ENCODE results near the gene DOCK1. TPM values are rescaled to one million over a fixed set of nuclear protein-coding genes. Genes with fewer than 3 reads are reported as not detected.

DOCK1 gene
- total RNA-seq, 1 experiment from 2014 or later: 60.4 TPM

- Histone ChIP-seq H3K27ac (no peak overlapping the region), H3K4me1 (replicated peaks) (no peaks in the 10 kb centered on the region), H3K27me3 (replicated peaks) (no peaks in the 10 kb centered on the region), H3K9me3 (replicated peaks) (no peaks in the 10 kb centered on the region), H3K36me3 (peaks cover 30% of the 10 kb centered on the region), H3K4me3 (no peak overlapping the region)
- DNase-seq (ENCODE audit: low read depth in 1 of 2, low spot score in 2 of 2): no peak
These were observed 536.4 kb downstream of the DOCK1 start for GRCh38 chr10:127441350-127442219.

- Histone ChIP-seq H3K9me3 (replicated peaks) (no peaks in the 10 kb centered on the region), H3K4me3 (no peak overlapping the region), H3K27me3 (replicated peaks) (no peaks in the 10 kb centered on the region), H3K4me1 (replicated peaks) (no peaks in the 10 kb centered on the region), H3K27ac (no peak overlapping the region), H3K36me3 (peaks cover 27% of the 10 kb centered on the region)
- no peak for DNase-seq (ENCODE audit: low read depth in 1 of 2, low spot score in 2 of 2)
These were observed 536.9 kb downstream of the DOCK1 start for GRCh38 chr10:127442220-127442525.

GRCh38 chr10:127444155-127444554, 538.9 kb downstream of the DOCK1 start:
- Histone ChIP-seq H3K36me3 (peaks cover 31% of the 10 kb centered on the region), H3K4me1 (replicated peaks) (no peaks in the 10 kb centered on the region), H3K27ac (no peak overlapping the region), H3K9me3 (replicated peaks) (no peaks in the 10 kb centered on the region), H3K27me3 (replicated peaks) (no peaks in the 10 kb centered on the region), H3K4me3 (no peak overlapping the region)
- DNase-seq (ENCODE audit: low read depth in 1 of 2, low spot score in 2 of 2): no peak

- Histone ChIP-seq H3K4me3 (no peak overlapping the region), H3K27ac (no peak overlapping the region), H3K36me3 (peaks cover 43% of the 10 kb centered on the region), H3K9me3 (replicated peaks) (no peaks in the 10 kb centered on the region), H3K27me3 (replicated peaks) (no peaks in the 10 kb centered on the region), H3K4me1 (replicated peaks) (no peaks in the 10 kb centered on the region)
- DNase-seq (ENCODE audit: low read depth in 1 of 2, low spot score in 2 of 2): no peak
These were observed 542.0 kb downstream of the DOCK1 start for GRCh38 chr10:127447197-127447596.

DNA sequence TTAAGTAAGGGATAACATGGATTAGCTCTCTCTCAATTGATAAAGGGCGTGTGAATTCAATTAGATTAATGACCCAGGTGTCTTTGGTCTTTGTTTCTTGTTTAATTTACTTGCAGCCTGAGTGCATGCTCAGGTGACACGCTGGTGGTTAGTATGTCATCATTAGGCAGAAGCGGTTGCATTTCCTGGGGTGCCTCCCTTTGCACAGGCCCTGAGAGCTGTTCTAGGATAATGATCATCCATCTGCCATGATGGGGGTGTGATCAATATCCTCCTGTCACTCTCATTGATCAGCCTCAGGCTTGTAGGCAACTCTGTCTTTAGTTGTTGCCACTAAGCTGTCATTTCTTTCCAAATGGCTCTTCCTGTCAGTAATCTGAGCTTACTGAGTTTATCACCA, 544.3 kb downstream of the DOCK1 start:
- peaks cover 36% of the 10 kb centered on the region for H3K36me3 ChIP-seq

DNA sequence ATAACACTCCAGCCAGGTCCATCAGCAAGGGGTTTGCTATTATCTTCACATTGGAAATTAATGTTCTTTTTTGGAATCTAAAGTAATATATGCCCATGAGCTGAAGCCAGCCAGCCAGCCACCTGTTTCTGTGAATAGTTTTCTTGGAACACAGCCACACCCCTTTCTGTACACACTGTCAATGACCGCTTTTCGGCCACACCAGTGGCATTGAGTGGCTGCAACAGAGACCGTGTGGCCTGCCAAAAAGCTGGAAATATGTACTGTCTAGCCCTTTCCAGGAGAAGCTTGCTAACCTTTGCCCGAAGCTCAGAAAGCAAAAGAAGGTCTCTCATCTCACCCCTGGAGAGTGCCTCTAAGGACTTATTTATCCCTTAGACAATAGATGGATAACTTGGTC, 545.4 kb downstream of the DOCK1 start:
- Histone ChIP-seq H3K4me1 (replicated peaks) (no peaks in the 10 kb centered on the region), H3K4me3 (no peak overlapping the region)

More for the DNA sequence above, 544.3 kb downstream of the DOCK1 start:
- Histone ChIP-seq H3K27me3 (replicated peaks) (no peaks in the 10 kb centered on the region), H3K27ac (no peak overlapping the region), H3K9me3 (replicated peaks) (no peaks in the 10 kb centered on the region), H3K4me1 (replicated peaks) (no peaks in the 10 kb centered on the region), H3K4me3 (no peak overlapping the region)
- no peak for DNase-seq (ENCODE audit: low read depth in 1 of 2, low spot score in 2 of 2)

DNA sequence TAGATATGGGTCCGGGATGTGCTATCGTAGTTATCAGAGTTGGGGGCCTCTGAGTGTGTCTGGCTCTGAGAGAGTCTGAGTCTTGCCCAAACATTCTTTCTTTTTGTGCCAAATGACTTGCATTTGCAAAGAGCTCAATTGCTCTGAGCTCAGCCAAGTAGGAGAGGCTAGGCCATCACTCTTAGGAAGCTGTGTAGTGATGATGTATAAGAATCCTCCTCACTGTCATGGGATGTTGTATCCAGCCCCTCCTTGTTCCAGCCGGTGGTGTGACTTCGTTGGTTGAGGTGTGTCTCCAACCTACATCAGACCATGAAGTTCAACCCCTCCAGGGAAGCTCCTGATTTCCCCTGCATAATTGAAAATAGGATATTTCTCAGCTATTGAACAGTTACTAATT, 546.4 kb downstream of the DOCK1 start:
- Histone ChIP-seq H3K27me3 (replicated peaks) (no peaks in the 10 kb centered on the region), H3K9me3 (replicated peaks) (no peaks in the 10 kb centered on the region), H3K4me3 (no peak overlapping the region), H3K4me1 (replicated peaks) (no peaks in the 10 kb centered on the region), H3K36me3 (peaks cover 29% of the 10 kb centered on the region), H3K27ac (no peak overlapping the region)
- no peak for DNase-seq (ENCODE audit: low read depth in 1 of 2, low spot score in 2 of 2)

More for the DNA sequence above, 545.4 kb downstream of the DOCK1 start:
- Histone ChIP-seq H3K27ac (no peak overlapping the region), H3K36me3 (peaks cover 29% of the 10 kb centered on the region), H3K9me3 (replicated peaks) (no peaks in the 10 kb centered on the region), H3K27me3 (replicated peaks) (no peaks in the 10 kb centered on the region)
- DNase-seq (ENCODE audit: low read depth in 1 of 2, low spot score in 2 of 2): no peak

GRCh38 chr10:127452568-127452967, 547.3 kb downstream of the DOCK1 start:
- H3K27ac ChIP-seq: no peak overlapping the region
- H3K4me1 ChIP-seq (replicated peaks): no peaks in the 10 kb centered on the region
- H3K9me3 ChIP-seq (replicated peaks): no peaks in the 10 kb centered on the region
- no peak overlapping the region for H3K4me3 ChIP-seq
- no peaks in the 10 kb centered on the region for H3K27me3 ChIP-seq (replicated peaks)
- H3K36me3 ChIP-seq: peaks cover 27% of the 10 kb centered on the region
- no peak for DNase-seq (ENCODE audit: low read depth in 1 of 2, low spot score in 2 of 2)

DNA sequence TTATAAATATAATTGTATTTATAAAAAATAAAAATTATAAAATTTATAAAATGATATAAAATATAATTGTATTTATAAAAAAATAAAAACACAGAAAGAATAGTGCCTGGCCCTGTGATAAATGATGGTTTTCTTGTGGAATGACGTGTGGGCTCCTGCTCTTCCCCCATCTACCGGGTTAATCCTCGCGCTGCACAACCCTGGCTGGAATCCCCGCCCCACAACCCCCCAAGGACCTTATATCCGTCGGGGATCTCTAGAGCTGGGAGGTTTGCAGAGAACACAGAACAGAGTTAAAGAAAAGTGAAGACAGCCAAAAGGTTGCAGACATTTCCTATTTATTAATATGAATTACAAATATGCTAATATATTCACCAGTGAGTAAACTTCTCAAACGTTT, 548.5 kb downstream of the DOCK1 start:
- H3K36me3 ChIP-seq: peaks cover 20% of the 10 kb centered on the region
- no peaks in the 10 kb centered on the region for H3K9me3 ChIP-seq (replicated peaks)
- H3K4me1 ChIP-seq (replicated peaks): no peaks in the 10 kb centered on the region
- no peaks in the 10 kb centered on the region for H3K27me3 ChIP-seq (replicated peaks)
- no peak overlapping the region for H3K4me3 ChIP-seq
- H3K27ac ChIP-seq: no peak overlapping the region
- no peak for DNase-seq (ENCODE audit: low read depth in 1 of 2, low spot score in 2 of 2)

- DNase-seq (ENCODE audit: low read depth in 1 of 2, low spot score in 2 of 2): no peak
- H3K27me3 ChIP-seq (replicated peaks): no peaks in the 10 kb centered on the region
- no peak overlapping the region for H3K4me3 ChIP-seq
- no peak overlapping the region for H3K27ac ChIP-seq
- no peaks in the 10 kb centered on the region for H3K9me3 ChIP-seq (replicated peaks)
- H3K36me3 ChIP-seq: peaks cover 7% of the 10 kb centered on the region
- H3K4me1 ChIP-seq (replicated peaks): no peaks in the 10 kb centered on the region
These were observed 550.9 kb downstream of the DOCK1 start for GRCh38 chr10:127456122-127456521.

DNA sequence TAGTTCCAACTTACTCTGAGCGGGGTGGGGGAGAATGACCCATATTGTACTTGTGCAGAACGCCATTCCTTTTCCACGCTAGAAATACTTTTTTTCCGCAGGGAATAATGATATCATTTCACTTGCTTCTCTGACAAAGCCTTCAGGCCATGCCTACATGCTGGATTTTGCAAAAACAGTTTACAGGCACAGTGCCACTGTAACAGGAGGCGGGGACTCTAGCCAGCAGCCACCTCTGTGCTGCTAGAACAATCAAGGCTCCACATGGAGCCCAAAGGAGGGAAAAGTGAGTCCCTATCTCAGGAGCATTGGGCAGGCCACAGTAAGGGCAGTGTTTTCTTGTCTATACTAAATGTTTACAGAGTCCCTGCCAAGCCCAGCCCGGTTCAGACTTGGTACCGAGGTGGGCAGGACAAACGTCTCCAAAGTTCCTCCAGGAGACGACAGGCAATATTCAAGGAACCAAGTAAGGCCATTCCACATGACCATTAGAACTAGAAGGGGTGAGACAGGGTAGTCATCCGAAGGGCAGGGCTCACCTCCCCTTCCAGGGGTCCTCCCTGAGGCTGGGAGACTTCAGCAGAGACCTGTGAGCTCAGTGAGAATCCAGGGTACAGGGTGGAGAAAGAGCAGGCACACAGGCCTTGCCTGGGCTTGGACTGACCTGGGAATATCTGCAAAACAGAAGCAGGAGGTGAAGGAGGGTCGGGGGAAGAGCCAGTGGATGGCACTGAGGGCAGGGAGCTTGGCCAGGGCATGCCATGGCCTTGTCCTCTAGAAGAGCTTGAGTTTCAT, 553.0 kb downstream of the DOCK1 start:
- no peaks in the 10 kb centered on the region for H3K27me3 ChIP-seq (replicated peaks)
- H3K9me3 ChIP-seq (replicated peaks): no peaks in the 10 kb centered on the region
- H3K36me3 ChIP-seq: no peaks in the 10 kb centered on the region
- H3K4me1 ChIP-seq (replicated peaks): no peaks in the 10 kb centered on the region
- H3K27ac ChIP-seq: no peak overlapping the region
- no peak for DNase-seq (ENCODE audit: low read depth in 1 of 2, low spot score in 2 of 2)
- no peak overlapping the region for H3K4me3 ChIP-seq

DNA sequence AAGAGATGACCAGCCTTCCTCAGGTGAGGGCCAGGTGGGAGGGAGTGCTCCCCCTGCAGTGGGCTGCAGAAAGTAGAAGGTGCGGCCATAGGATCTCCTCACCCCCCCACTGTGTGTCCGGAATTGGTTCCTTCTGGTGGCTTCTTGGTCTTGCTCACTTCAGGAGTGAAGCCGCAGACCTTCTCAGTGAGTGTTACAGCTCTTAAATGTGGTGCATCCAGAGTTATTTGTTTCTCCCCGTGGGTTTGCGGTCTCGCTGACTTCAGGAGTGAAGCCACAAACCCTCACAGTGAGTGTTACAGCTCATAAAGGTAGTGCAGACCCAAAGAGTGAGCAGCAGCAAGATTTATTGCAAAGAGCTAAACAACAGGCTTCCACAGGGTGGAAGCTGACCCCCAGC, 553.6 kb downstream of the DOCK1 start:
- Histone ChIP-seq H3K4me3 (no peak overlapping the region), H3K27ac (no peak overlapping the region), H3K36me3 (no peaks in the 10 kb centered on the region), H3K27me3 (replicated peaks) (no peaks in the 10 kb centered on the region), H3K9me3 (replicated peaks) (no peaks in the 10 kb centered on the region), H3K4me1 (replicated peaks) (no peaks in the 10 kb centered on the region)
- no peak for DNase-seq (ENCODE audit: low read depth in 1 of 2, low spot score in 2 of 2)

- Histone ChIP-seq H3K27me3 (replicated peaks) (no peaks in the 10 kb centered on the region; the same call in 1 of the 2 replicates), H3K4me3 (no peak overlapping the region), H3K27ac (no peak overlapping the region), H3K36me3 (no peaks in the 10 kb centered on the region), H3K4me1 (replicated peaks) (no peaks in the 10 kb centered on the region), H3K9me3 (replicated peaks) (no peaks in the 10 kb centered on the region)
- DNase-seq (ENCODE audit: low read depth in 1 of 2, low spot score in 2 of 2): no peak
These were observed 554.7 kb downstream of the DOCK1 start for GRCh38 chr10:127459918-127460317.

- H3K27ac ChIP-seq: no peak overlapping the region
- no peak overlapping the region for H3K4me3 ChIP-seq
- H3K9me3 ChIP-seq (replicated peaks): no peaks in the 10 kb centered on the region
- H3K36me3 ChIP-seq: no peaks in the 10 kb centered on the region
- H3K4me1 ChIP-seq (replicated peaks): no peaks in the 10 kb centered on the region
- DNase-seq (ENCODE audit: low read depth in 1 of 2, low spot score in 2 of 2): no peak
- H3K27me3 ChIP-seq (replicated peaks): no peaks in the 10 kb centered on the region; the same call in 1 of the 2 replicates
These were observed 557.5 kb downstream of the DOCK1 start for GRCh38 chr10:127462643-127463295.
